Measurements from ENCODE around the gene COL7A1.
"Not testable (repeated sequence)": the region's sequence is repeated elsewhere in the genome, so short reads cannot be mapped to it uniquely, and the experiment has no call there.

The COL7A1 gene

GRCh38 chr3:48561045-48561736 lies 33.9 kb downstream of the COL7A1 start:
- DNase-seq: no peak

GRCh38 chr3:48560648-48561018 lies 34.5 kb downstream of the COL7A1 start:
- DNase-seq: no peak

- DNase-seq: no peak
Observed at GRCh38 chr3:48558493-48559134, 36.5 kb downstream of the COL7A1 start.

- peak; percentile 99 for DNase-seq
Observed at GRCh38 chr3:48556796-48557626, 38.1 kb downstream of the COL7A1 start, which contains the start of gene PFKFB4. PFKFB4 (minus strand) TSS chr3:48556803; CDS start chr3:48556777, 26 bp downstream.

- no peak for DNase-seq
Observed at GRCh38 chr3:48555949-48556795, 39.0 kb downstream of the COL7A1 start.

- no peak for DNase-seq
Observed at GRCh38 chr3:48555231-48555948, 39.7 kb downstream of the COL7A1 start.

GRCh38 chr3:48553886-48554845 lies 41.0 kb downstream of the COL7A1 start:
- DNase-seq: no peak

- DNase-seq: no peak
Observed at GRCh38 chr3:48553361-48553760, 41.8 kb downstream of the COL7A1 start.

- no peak for DNase-seq
Observed at GRCh38 chr3:48552111-48552951, 42.8 kb downstream of the COL7A1 start.

GRCh38 chr3:48551651-48552050 lies 43.5 kb downstream of the COL7A1 start:
- DNase-seq: not testable (repeated sequence)

- DNase-seq: peak; percentile 90
Observed at GRCh38 chr3:48548729-48549705, 46.1 kb downstream of the COL7A1 start.

- DNase-seq: no peak
Observed at GRCh38 chr3:48548126-48548525, 47.0 kb downstream of the COL7A1 start.

- no peak for DNase-seq
Observed at GRCh38 chr3:48546203-48546829, 48.8 kb downstream of the COL7A1 start.

- no peak for DNase-seq
Observed at GRCh38 chr3:48544141-48544540, 51.0 kb downstream of the COL7A1 start.

- no peak for DNase-seq
Observed at GRCh38 chr3:48543271-48543866, 51.8 kb downstream of the COL7A1 start.

GRCh38 chr3:48538451-48538850 lies 56.7 kb downstream of the COL7A1 start:
- no peak for DNase-seq

- DNase-seq: no peak
Observed at GRCh38 chr3:48536785-48537184, 58.3 kb downstream of the COL7A1 start.

GRCh38 chr3:48536116-48536515 lies 59.0 kb downstream of the COL7A1 start:
- no peak for DNase-seq
